B cell (primary cell): ENCODE measurements around the gene TXLNA.

Experiments
- CTCF ChIP-seq: fragments of 200-600 bp; IDR thresholded peaks from one replicate; pipeline ENCODE4 v1.8.0; 2022; ENCODE audit warnings: antibody characterized with exemption, mild to moderate bottlenecking
- EZH2 ChIP-seq: IDR thresholded peaks from 2 replicates; pipeline ENCODE4 v1.6.1; 2012; ENCODE audit warnings: borderline replicate concordance, low read depth, mild to moderate bottlenecking, moderate library complexity, low read length; ENCODE audit not compliant: insufficient read depth, poor library complexity, severe bottlenecking

- TF ChIP-seq CTCF (no peak), EZH2 (no peak)
Measured at GRCh38 chr1:32239337-32239736, 59.9 kb downstream of the TXLNA start.
